Hepatocyte (in vitro differentiated cells): ENCODE measurements around the gene ISYNA1. TPM values are rescaled to one million over a fixed set of nuclear protein-coding genes. Genes with fewer than 3 reads are reported as not detected.

Experiments
- DNase-seq: peaks from one replicate; pipeline ENCODE4 v3.0.0-alpha.2; 2016; ENCODE audit warnings: low spot score
- H2AFZ ChIP-seq: fragments of 200-600 bp; sonication (generic); 2 replicates; pipeline ENCODE4 v1.6.0; 2016; ENCODE audit warnings: antibody characterized with exemption, mild to moderate bottlenecking
- H3K27ac ChIP-seq: fragments of 200-600 bp; sonication (generic); 2 replicates; pipeline ENCODE4 v1.5.1; 2016; ENCODE audit warnings: mild to moderate bottlenecking
- H3K27me3 ChIP-seq: fragments of 200-600 bp; sonication (generic); 2 replicates; pipeline ENCODE4 v1.6.1; 2016
- H3K36me3 ChIP-seq: fragments of 200-600 bp; sonication (generic); replicated peaks from 2 replicates; pipeline ENCODE4 v1.5.1; 2016; ENCODE audit warnings: low read depth; ENCODE audit not compliant: insufficient read depth
- H3K4me1 ChIP-seq: fragments of 200-600 bp; sonication (generic); 2 replicates; pipeline ENCODE4 v1.5.1; 2016; ENCODE audit warnings: mild to moderate bottlenecking, moderate library complexity; ENCODE audit not compliant: insufficient read depth
- H3K4me2 ChIP-seq: fragments of 200-600 bp; sonication (generic); 2 replicates; pipeline ENCODE4 v1.6.0; 2016
- H3K4me3 ChIP-seq: fragments of 200-600 bp; sonication (generic); 2 replicates; pipeline ENCODE4 v1.5.1; 2016; ENCODE audit warnings: mild to moderate bottlenecking
- H3K79me2 ChIP-seq: fragments of 200-600 bp; sonication (generic); 2 replicates; pipeline ENCODE4 v1.6.0; 2017; ENCODE audit warnings: mild to moderate bottlenecking
- H3K9me2 ChIP-seq: fragments of 200-600 bp; sonication (generic); replicated peaks from 2 replicates; pipeline ENCODE4 v1.6.0; 2017; ENCODE audit warnings: mild to moderate bottlenecking; ENCODE audit not compliant: insufficient read depth
- H3K9me3 ChIP-seq: fragments of 200-600 bp; sonication (generic); 2 replicates; pipeline ENCODE4 v1.5.1; 2016; ENCODE audit warnings: low read depth, mild to moderate bottlenecking
- H4K20me1 ChIP-seq: fragments of 200-600 bp; sonication (generic); 2 replicates; pipeline ENCODE4 v1.6.0; 2016; ENCODE audit warnings: mild to moderate bottlenecking; ENCODE audit not compliant: insufficient read depth, poor library complexity, severe bottlenecking
- CTCF ChIP-seq: fragments of 200-600 bp; sonication (generic); IDR thresholded peaks from 2 replicates; pipeline ENCODE4 v1.5.1; 2016; ENCODE audit warnings: antibody characterized with exemption, mild to moderate bottlenecking; ENCODE audit not compliant: poor library complexity
- EZH2 ChIP-seq: fragments of 200-600 bp; sonication (generic); IDR thresholded peaks from 2 replicates; pipeline ENCODE4 v1.6.1; 2016; ENCODE audit warnings: antibody characterized with exemption, mild to moderate bottlenecking, borderline replicate concordance
- EZH2phosphoT487 ChIP-seq: fragments of 200-600 bp; sonication (generic); IDR thresholded peaks from one replicate; pipeline ENCODE4 v1.6.1; 2018; ENCODE audit warnings: antibody characterized with exemption, mild to moderate bottlenecking, low read depth, moderate library complexity; ENCODE audit not compliant: unreplicated experiment, severe bottlenecking
- WGBS: methylation state at CpG from one replicate; pipeline ENCODE4 v1.1.6; 2016; ENCODE audit warnings: low lambda C conversion rate; ENCODE audit errors: missing lambda C conversion rate; 5-methylcytosine and 5-hydroxymethylcytosine counted together
- polyA plus RNA-seq: library from polyadenylated mRNA; unstranded; fragments of >200 nt; fragmentation: Nextera tagmentation; extraction: Ambion mirVana; gene quantifications from 2 replicates; pipeline ENCODE4 v1.2.1, GENCODE V29; 2016
- total RNA-seq: library from RNA; depleted of rRNA; stranded (reverse); fragments of >200 nt; gene quantifications from 2 replicates; pipeline ENCODE4 v1.2.3, GENCODE V29; 2014

The ISYNA1 gene
- total and polyA plus RNA-seq, 2 experiments from 2014 or later = 51.5 to 144 TPM

- TF ChIP-seq CTCF (no peak), EZH2phosphoT487 (no peak), EZH2 (no peak)
- Histone ChIP-seq H2AFZ (no peak overlapping the region), H3K4me1 (peaks cover 4% of the 10 kb centered on the region), H3K27ac (no peak overlapping the region), H4K20me1 (no peaks in the 10 kb centered on the region), H3K9me2 (no peaks in the 10 kb centered on the region), H3K79me2 (no peaks in the 10 kb centered on the region), H3K27me3 (no peaks in the 10 kb centered on the region), H3K36me3 (no peaks in the 10 kb centered on the region), H3K4me2 (no peak overlapping the region), H3K4me3 (no peak overlapping the region), H3K9me3 (no peaks in the 10 kb centered on the region)
- 82% methylated on average over 33 of the region's 33 CpGs for WGBS
- no peak for DNase-seq
Observed at GRCh38 chr19:18450021-18450930, 12.3 kb upstream of the ISYNA1 start.

GRCh38 chr19:18449552-18449951, 11.6 kb upstream of the ISYNA1 start:
- H3K4me2 ChIP-seq = no peak overlapping the region
- no peaks in the 10 kb centered on the region for H3K79me2 ChIP-seq
- H4K20me1 ChIP-seq = no peaks in the 10 kb centered on the region
- no peak overlapping the region for H3K27ac ChIP-seq
- peaks cover 4% of the 10 kb centered on the region for H3K4me1 ChIP-seq
- no peak for DNase-seq
- no peaks in the 10 kb centered on the region for H3K9me2 ChIP-seq
- 98% methylated on average over 14 of the region's 14 CpGs for WGBS
- no peak overlapping the region for H2AFZ ChIP-seq
- no peak overlapping the region for H3K4me3 ChIP-seq
- H3K9me3 ChIP-seq = no peaks in the 10 kb centered on the region
- no peaks in the 10 kb centered on the region for H3K27me3 ChIP-seq
- TF ChIP-seq EZH2phosphoT487 (no peak), EZH2 (no peak), CTCF (no peak)
- H3K36me3 ChIP-seq = no peaks in the 10 kb centered on the region

GRCh38 chr19:18446811-18447359, 9.0 kb upstream of the ISYNA1 start:
- no peaks in the 10 kb centered on the region for H3K36me3 ChIP-seq
- H3K27me3 ChIP-seq = no peaks in the 10 kb centered on the region
- TF ChIP-seq EZH2 = no peak
- TF ChIP-seq CTCF = no peak
- TF ChIP-seq EZH2phosphoT487 = no peak
- H2AFZ ChIP-seq = no peak overlapping the region
- no peak overlapping the region for H3K27ac ChIP-seq
- no peaks in the 10 kb centered on the region for H4K20me1 ChIP-seq
- DNase-seq = no peak
- peaks cover 4% of the 10 kb centered on the region for H3K4me1 ChIP-seq
- H3K9me2 ChIP-seq = no peaks in the 10 kb centered on the region
- 85% methylated on average over 12 of the region's 12 CpGs for WGBS
- no peak overlapping the region for H3K4me3 ChIP-seq
- H3K79me2 ChIP-seq = no peaks in the 10 kb centered on the region
- H3K4me2 ChIP-seq = no peak overlapping the region
- no peaks in the 10 kb centered on the region for H3K9me3 ChIP-seq
